GM23248 (cell line): ENCODE data around the gene EHMT1.

ENCODE experiments used
- EZH2 ChIP-seq: fragments of 200-600 bp; sonication (generic); IDR thresholded peaks from 2 replicates; pipeline ENCODE4 v1.6.1; 2018; ENCODE audit warnings: antibody characterized with exemption, mild to moderate bottlenecking; ENCODE audit not compliant: insufficient read depth, poor library complexity, severe bottlenecking
- EZH2phosphoT487 ChIP-seq: fragments of 200-600 bp; sonication (generic); IDR thresholded peaks from 2 replicates; pipeline ENCODE4 v1.6.1; 2018; ENCODE audit warnings: antibody characterized with exemption, moderate library complexity, mild to moderate bottlenecking, low read depth; ENCODE audit not compliant: insufficient read depth

DNA sequence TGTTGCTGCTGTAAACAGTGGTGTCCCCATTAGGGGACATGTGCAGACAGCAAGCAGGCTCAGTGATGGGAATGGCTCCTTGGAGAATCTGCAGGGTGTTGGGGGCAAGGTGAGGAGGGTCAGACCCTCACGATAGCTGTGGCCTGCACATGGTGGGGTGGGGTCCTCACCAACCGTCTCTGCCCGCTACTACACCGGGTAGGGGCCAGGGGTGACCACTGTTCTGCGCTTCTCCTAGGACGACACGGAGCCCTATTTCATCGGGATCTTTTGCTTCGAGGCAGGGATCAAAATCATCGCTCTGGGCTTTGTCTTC is 263.7 kb downstream of the EHMT1 start:
- TF ChIP-seq EZH2phosphoT487: no peak
- TF ChIP-seq EZH2: no peak
